A549 (cell line): Measurements from ENCODE around the gene LBHD1. TPM values are rescaled to one million over a fixed set of nuclear protein-coding genes. Genes with fewer than 3 reads are reported as not detected.

ENCODE experiments used
- ATAC-seq, 2 experiments: fragments of 200-7000 bp in 1 of 2; fragments of >200 bp in 1 of 2; cut with Nextera tagmentation in 1 of 2; cut with Tn5 transposase in 1 of 2; 3 replicates each; pipeline versions ENCODE4 v1.8.0 to v1.9.1; 2018 to 2020; ENCODE audit warnings: mild to moderate bottlenecking in 1 of 2, moderate library complexity in 1 of 2
- CTCF ChIA-PET: fragments of 300-600 bp; sonication (Branson Sonifier 250); formaldehyde crosslinking; extraction: SDS; loops from one replicate; lab custom pipeline; 2021; ENCODE audit warnings: antibody characterized with exemption, inconsistent platforms; lab: Yijun Ruan, JAX
- POLR2A ChIA-PET: fragments of 350-600 bp; formaldehyde crosslinking; extraction: SDS; loops from one replicate; lab custom pipeline; 2021; ENCODE audit warnings: antibody characterized with exemption, inconsistent platforms; lab: Yijun Ruan, JAX
- DNase-seq, 2 experiments: peaks; one replicate each; pipeline versions ENCODE4 v3.0.0 to v3.0.0-alpha.2; 2011 to 2016; ENCODE audit warnings: low read depth in 1 of 2, low spot score in 1 of 2
- FAIRE-seq: peaks from 2 replicates; lab custom pipeline; 2011; peaks lifted over from hg19 to GRCh38; lab: Jason Lieb, UNC
- H3K27ac ChIP-seq, 2 experiments: fragments of >200 bp; sonication (Bioruptor Twin); formaldehyde crosslinking; 3 replicates each; pipeline ENCODE4 v1.5.1; 2016 to 2017
- H3K4me1 ChIP-seq: fragments of >200 bp; sonication (Bioruptor Twin); formaldehyde crosslinking; 3 replicates; pipeline ENCODE4 v1.6.1; 2016
- H3K4me2 ChIP-seq: fragments of >200 bp; sonication (Bioruptor Twin); formaldehyde crosslinking; 3 replicates; pipeline ENCODE4 v1.6.1; 2016
- H3K4me3 ChIP-seq: fragments of >200 bp; sonication (Bioruptor Twin); formaldehyde crosslinking; 3 replicates; pipeline ENCODE4 v1.5.1; 2016
- H3K9me3 ChIP-seq: fragments of >200 bp; sonication (Bioruptor Twin); formaldehyde crosslinking; 3 replicates; pipeline ENCODE4 v1.6.1; 2016
- ATOH8 ChIP-seq: fragments of 250-450 bp; sonication (Bioruptor Pico); IDR thresholded peaks from 2 replicates; pipeline ENCODE4 v1.5.0; 2020; ENCODE audit warnings: low read depth, mild to moderate bottlenecking, moderate library complexity
- BCL3 ChIP-seq: fragments of >200 bp; sonication (Bioruptor Twin); formaldehyde crosslinking; IDR thresholded peaks from 3 replicates; pipeline ENCODE4 v1.6.1; 2016
- CBX8 ChIP-seq: fragments of 200-600 bp; sonication (generic); IDR thresholded peaks from 2 replicates; pipeline ENCODE4 v1.6.1; 2016
- CHD2 ChIP-seq: fragments of 150-350 bp; IDR thresholded peaks from 2 replicates; pipeline ENCODE4 v1.6.1; 2014; ENCODE audit warnings: low read length; ENCODE audit not compliant: partially characterized antibody
- CHD4 ChIP-seq: fragments of 200-600 bp; sonication (generic); IDR thresholded peaks from 2 replicates; pipeline ENCODE4 v1.6.1; 2016; ENCODE audit warnings: antibody characterized with exemption, mild to moderate bottlenecking, borderline replicate concordance
- EHF ChIP-seq: fragments of 250-450 bp; sonication (Bioruptor Pico); IDR thresholded peaks from 2 replicates; pipeline ENCODE4 v1.5.0; 2020; ENCODE audit warnings: mild to moderate bottlenecking
- EP300 ChIP-seq, 2 experiments: fragments of >200 bp; sonication (Bioruptor Twin); formaldehyde crosslinking; IDR thresholded peaks; 2 replicates in 1 of 2; 3 replicates in 1 of 2; pipeline ENCODE4 v1.6.1; 2016 to 2017
- GATA3 ChIP-seq: IDR thresholded peaks from 2 replicates; pipeline ENCODE4 v1.6.1; 2012; ENCODE audit warnings: borderline replicate concordance
- HMGXB4 ChIP-seq: fragments of 250-450 bp; sonication (Bioruptor Pico); IDR thresholded peaks from 2 replicates; pipeline ENCODE4 v1.5.0; 2021; ENCODE audit warnings: mild to moderate bottlenecking, moderate library complexity, borderline replicate concordance
- HOXA7 ChIP-seq: fragments of 250-450 bp; sonication (Bioruptor Pico); IDR thresholded peaks from 2 replicates; pipeline ENCODE4 v1.5.0; 2020; ENCODE audit warnings: mild to moderate bottlenecking, moderate library complexity
- HOXB5 ChIP-seq: fragments of 250-450 bp; sonication (Bioruptor Pico); IDR thresholded peaks from 2 replicates; pipeline ENCODE4 v1.5.0; 2020; ENCODE audit warnings: mild to moderate bottlenecking, moderate library complexity
- JUN ChIP-seq, 2 experiments: fragments of >200 bp; sonication (Bioruptor Twin); formaldehyde crosslinking; IDR thresholded peaks; 2 replicates in 1 of 2; 3 replicates in 1 of 2; pipeline ENCODE4 v1.6.1; 2016 to 2017
- NFE2L2 ChIP-seq: fragments of 150-350 bp; conservative IDR thresholded peaks from 2 replicates; pipeline ENCODE4 v1.6.1; 2014; ENCODE audit warnings: low read length
- NPAS2 ChIP-seq: fragments of 250-450 bp; sonication (Bioruptor Pico); IDR thresholded peaks from 2 replicates; pipeline ENCODE4 v1.8.0; 2022; ENCODE audit warnings: mild to moderate bottlenecking, moderate library complexity, borderline replicate concordance
- PBX3 ChIP-seq: IDR thresholded peaks from 2 replicates; pipeline ENCODE4 v1.6.1; 2012
- POLR2AphosphoS2 ChIP-seq: conservative IDR thresholded peaks from 2 replicates; pipeline ENCODE4 v1.6.1; 2012; ENCODE audit warnings: low read length, improper control_type of control experiment, inconsistent platforms
- RARB ChIP-seq: fragments of 250-450 bp; sonication (Bioruptor Pico); IDR thresholded peaks from 2 replicates; pipeline ENCODE4 v1.8.0; 2021; ENCODE audit warnings: mild to moderate bottlenecking, moderate library complexity
- RFX5 ChIP-seq: fragments of 450-650 bp; IDR thresholded peaks from 2 replicates; pipeline ENCODE4 v1.7.1; 2014; ENCODE audit warnings: antibody characterized with exemption, mild to moderate bottlenecking, moderate library complexity
- SMC3 ChIP-seq: fragments of >200 bp; sonication (Bioruptor Twin); formaldehyde crosslinking; IDR thresholded peaks from 3 replicates; pipeline ENCODE4 v1.6.1; 2018; ENCODE audit warnings: inconsistent platforms
- TFCP2L1 ChIP-seq: fragments of 250-450 bp; sonication (Bioruptor Pico); IDR thresholded peaks from 2 replicates; pipeline ENCODE4 v1.5.0; 2021; ENCODE audit warnings: mild to moderate bottlenecking
- ZC3H11A ChIP-seq: fragments of 450-650 bp; IDR thresholded peaks from 2 replicates; pipeline ENCODE4 v1.6.1; 2014; ENCODE audit warnings: antibody characterized with exemption, mild to moderate bottlenecking
- WGBS: methylation state at CpG from one replicate; pipeline ENCODE4 v1.1.6; 2017; ENCODE audit errors: missing lambda C conversion rate; 5-methylcytosine and 5-hydroxymethylcytosine counted together
- polyA plus RNA-seq, 4 experiments: library from polyadenylated mRNA; depleted of rRNA in 3 of 4; stranded (reverse); fragments of >200 nt; fragmentation: RNase III in 1 of 4; extraction: RNeasy Plus Mini Kit Qiagen cat#74134 plus additional on column Dnase treatment in 1 of 4; gene quantifications; 2 replicates in 3 of 4; 3 replicates in 1 of 4; pipeline ENCODE4 v1.2.3, GENCODE V29; 2011 to 2017
- TF ChIP-seq, protein P1 (sequence below): IDR thresholded peaks from 2 replicates; pipeline ENCODE4 v1.6.1; 2012; ENCODE audit warnings: low read depth, borderline replicate concordance

The LBHD1 gene
- polyA plus RNA-seq, 2 of the 4 experiments (the other 2 are of a cell fraction): 4.1 to 6.8 TPM

DNA sequence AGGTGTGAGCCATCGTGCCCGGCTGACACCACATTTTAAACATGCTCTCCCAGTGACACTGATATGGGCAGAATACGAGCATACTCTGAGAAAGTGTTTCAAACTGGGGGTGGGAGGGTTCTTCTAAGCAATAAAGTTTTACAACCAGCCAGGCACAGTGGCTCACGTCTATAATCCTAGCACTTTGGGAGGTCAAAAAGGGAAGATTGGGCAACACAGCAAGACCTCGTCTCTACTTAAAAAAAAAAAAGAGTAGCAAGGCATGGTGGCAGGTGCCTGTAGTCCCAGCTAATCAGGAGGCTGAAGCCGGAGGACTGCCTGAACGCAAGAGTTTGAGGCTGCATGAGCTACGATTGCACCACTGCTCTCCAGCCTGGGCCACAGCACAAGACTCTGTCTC lies 27.8 kb downstream of the LBHD1 start:
- DNase-seq (no peak), ATAC-seq (no peak), FAIRE-seq (no peak)
- CTCF ChIA-PET: interaction anchor here (0.6 to 0.7 kb wide), 2 partner anchors 22 to 101 kb away, joined by 3 read pairs; partner anchors contain the start of gene B3GAT3
- H3K4me2 ChIP-seq: peak overlapping the region; percentile 96; the same call in 1 of the 3 replicates
- WGBS: 92% methylated on average over 8 of the region's 8 CpGs
- TF ChIP-seq JUN (IDR thresholded peaks at IDR 0.05) (no peak), HOXB5 (no peak)
- POLR2A ChIA-PET: interaction anchor here (1.1 to 1.5 kb wide), 2 partner anchors 9 to 23 kb away, joined by 4 to 5 read pairs; partner anchors contain the start of genes B3GAT3 and INTS5
- peaks cover 15% of the 10 kb centered on the region for H3K4me1 ChIP-seq
- H3K4me3 ChIP-seq: no peak overlapping the region
- H3K9me3 ChIP-seq: no peaks in the 10 kb centered on the region
- H3K27ac ChIP-seq: no peak overlapping the region

DNA sequence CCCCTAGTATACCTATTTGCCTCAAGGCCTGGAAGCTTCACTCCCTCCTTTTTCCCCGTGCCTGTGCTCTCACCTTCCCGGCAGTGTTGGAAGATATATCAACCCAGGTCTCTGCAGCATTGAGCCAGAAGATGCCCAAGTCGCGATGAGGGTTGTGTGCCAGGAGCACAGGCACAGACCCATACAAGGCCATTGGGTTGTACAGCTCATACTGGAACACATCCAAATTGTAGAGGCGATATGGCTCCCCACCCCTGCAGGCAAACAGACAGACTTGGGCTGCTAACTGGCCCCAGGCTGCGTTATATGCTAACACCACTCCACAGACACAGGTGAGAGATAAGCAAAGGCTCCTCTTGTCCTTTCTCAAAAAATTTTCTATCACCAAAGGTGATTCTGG lies 39.6 kb downstream of the LBHD1 start:
- H3K27ac ChIP-seq: no peak overlapping the region
- TF ChIP-seq TFCP2L1 (no peak), NFE2L2 (no peak), NPAS2 (CRISPR knock-in tag) (no peak), CHD4 (no peak), ZC3H11A (no peak), HOXA7 (no peak)
- ATAC-seq (no peak), FAIRE-seq (no peak), DNase-seq (no peak)
- ChIA-PET CTCF (interaction anchor here (0.7 to 2.1 kb wide), 3 partner anchors 17 to 89 kb away, joined by 3 to 6 read pairs (median 3); no protein-coding TSS in a partner anchor), POLR2A (no interaction called here)
- H3K4me2 ChIP-seq: no peak overlapping the region
- H3K4me1 ChIP-seq: no peaks in the 10 kb centered on the region
- no peak overlapping the region for H3K4me3 ChIP-seq
- WGBS: 88% methylated on average over 6 of the region's 6 CpGs
- no peaks in the 10 kb centered on the region for H3K9me3 ChIP-seq

DNA sequence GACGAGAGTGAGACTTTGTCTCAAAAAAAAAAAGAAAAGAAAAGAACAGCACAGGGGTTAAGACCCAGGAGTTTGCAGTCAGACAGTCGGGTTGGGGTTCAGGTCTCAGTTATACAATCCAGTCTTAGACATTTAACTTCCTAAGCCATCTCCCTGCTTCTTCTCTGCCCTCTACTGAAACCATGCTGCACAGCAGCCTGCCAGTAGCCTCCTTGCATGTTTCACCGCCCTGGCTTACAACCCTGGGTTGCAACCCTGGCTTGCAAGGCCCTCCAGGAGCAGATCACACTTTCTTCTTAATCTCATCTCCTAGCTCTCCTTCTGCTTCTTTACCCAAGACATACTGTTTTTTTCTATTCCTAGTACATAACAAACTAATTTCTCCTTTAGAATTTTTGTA lies 44.4 kb downstream of the LBHD1 start:
- Histone ChIP-seq H3K27ac (no peak overlapping the region), H3K4me1 (no peaks in the 10 kb centered on the region), H3K4me3 (no peak overlapping the region), H3K4me2 (no peak overlapping the region)
- peak in 1 of 2 experiments; percentile 36 for DNase-seq
- TF ChIP-seq GATA3: no peak
- TF ChIP-seq CHD2: no peak
- TF ChIP-seq CHD4: no peak
- no peak for TF ChIP-seq ATOH8 (CRISPR knock-in tag)
- no peak for TF ChIP-seq EHF (CRISPR knock-in tag)
- TF ChIP-seq, protein P1, sequence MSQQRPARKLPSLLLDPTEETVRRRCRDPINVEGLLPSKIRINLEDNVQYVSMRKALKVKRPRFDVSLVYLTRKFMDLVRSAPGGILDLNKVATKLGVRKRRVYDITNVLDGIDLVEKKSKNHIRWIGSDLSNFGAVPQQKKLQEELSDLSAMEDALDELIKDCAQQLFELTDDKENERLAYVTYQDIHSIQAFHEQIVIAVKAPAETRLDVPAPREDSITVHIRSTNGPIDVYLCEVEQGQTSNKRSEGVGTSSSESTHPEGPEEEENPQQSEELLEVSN: no peak
- no peak for TF ChIP-seq CBX8
- no peak for TF ChIP-seq HOXA7
- TF ChIP-seq HMGXB4 (CRISPR knock-in tag): no peak
- TF ChIP-seq EP300 (IDR thresholded peaks at IDR 0.05): no peak
- TF ChIP-seq RFX5: no peak
- no peak for TF ChIP-seq SMC3
- TF ChIP-seq ZC3H11A: no peak
- no peak for TF ChIP-seq NPAS2 (CRISPR knock-in tag)
- no peak for TF ChIP-seq BCL3
- no peak for TF ChIP-seq RARB (CRISPR knock-in tag)
- TF ChIP-seq PBX3: no peak
- TF ChIP-seq POLR2AphosphoS2: no peak
- TF ChIP-seq, all 56 proteins: peak for 0
- POLR2A ChIA-PET: no interaction called here
- FAIRE-seq (no peak), ATAC-seq (peak; percentile 42 to 64; a peak in 4 of 6 replicates)
- 88% methylated on average over 3 of the region's 3 CpGs for WGBS
- CTCF ChIA-PET: interaction anchor here (0.6 to 1.8 kb wide), 5 partner anchors 11 to 33 kb away, joined by 3 to 5 read pairs (median 3); partner anchors contain the start of gene EML3
- H3K9me3 ChIP-seq: no peaks in the 10 kb centered on the region
